ENCODE data around the gene ADAMTS2. TPM values are rescaled to one million over a fixed set of nuclear protein-coding genes. Genes with fewer than 3 reads are reported as not detected.
"Not testable (repeated sequence)": the region's sequence is repeated elsewhere in the genome, so short reads cannot be mapped to it uniquely, and the experiment has no call there.

Gene ADAMTS2
- total RNA-seq, 1 donor from 2014 or later: 18.9 TPM

DNA sequence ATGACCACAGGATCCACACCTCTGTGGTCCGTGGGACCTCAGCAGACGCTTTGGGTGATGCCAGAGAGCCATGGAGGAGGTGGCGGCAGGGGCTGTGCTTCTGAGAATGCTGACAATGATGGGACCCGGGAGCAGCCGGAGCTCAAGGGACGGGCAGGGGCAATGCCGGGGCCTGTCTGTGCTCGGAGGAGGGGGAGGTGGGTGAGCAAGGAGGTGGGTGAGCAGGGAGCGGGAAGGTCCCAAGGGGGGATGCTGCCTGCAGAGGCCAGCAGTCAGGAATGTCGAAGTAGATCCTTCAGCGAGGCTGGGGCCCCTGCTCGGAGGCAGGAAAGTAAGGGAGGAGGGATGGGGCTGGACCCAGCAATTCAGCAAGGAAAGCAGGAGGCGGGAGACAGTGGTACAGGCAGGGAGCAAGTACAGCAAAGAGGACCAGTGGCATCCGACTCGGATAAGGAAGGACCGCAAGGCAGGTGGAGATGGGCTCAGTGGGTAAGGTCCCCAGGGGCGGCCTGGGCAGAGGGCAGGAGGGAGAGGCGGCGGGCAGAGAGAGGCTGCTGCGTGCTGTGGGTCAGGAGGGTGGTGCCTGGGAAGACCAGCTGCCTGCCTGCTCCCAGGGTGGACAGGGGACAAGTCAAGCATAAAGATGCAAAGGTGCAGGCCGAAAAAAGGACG, 49.0 kb downstream of the ADAMTS2 start:
- DNase-seq (ENCODE audit: low spot score): no peak

DNA sequence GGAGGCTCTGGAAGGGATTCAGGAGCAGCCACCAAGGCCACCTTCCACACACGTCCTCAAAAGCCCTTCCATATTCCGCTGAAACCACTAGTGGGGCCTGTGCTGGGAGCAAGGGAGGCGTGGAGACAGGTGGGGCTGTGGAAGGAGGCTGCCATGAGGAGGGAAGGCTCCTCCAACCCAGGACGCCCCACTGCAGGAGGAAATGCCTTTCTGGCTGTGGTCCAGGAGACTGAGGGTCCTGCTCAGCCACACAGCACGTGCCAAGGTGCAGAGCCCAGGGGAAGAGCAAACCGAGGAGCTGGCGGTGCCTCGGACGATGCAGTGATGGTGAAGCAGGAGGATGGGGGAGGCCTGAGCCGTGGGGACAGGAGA, 49.5 kb downstream of the ADAMTS2 start:
- DNase-seq (ENCODE audit: low spot score): no peak

DNA sequence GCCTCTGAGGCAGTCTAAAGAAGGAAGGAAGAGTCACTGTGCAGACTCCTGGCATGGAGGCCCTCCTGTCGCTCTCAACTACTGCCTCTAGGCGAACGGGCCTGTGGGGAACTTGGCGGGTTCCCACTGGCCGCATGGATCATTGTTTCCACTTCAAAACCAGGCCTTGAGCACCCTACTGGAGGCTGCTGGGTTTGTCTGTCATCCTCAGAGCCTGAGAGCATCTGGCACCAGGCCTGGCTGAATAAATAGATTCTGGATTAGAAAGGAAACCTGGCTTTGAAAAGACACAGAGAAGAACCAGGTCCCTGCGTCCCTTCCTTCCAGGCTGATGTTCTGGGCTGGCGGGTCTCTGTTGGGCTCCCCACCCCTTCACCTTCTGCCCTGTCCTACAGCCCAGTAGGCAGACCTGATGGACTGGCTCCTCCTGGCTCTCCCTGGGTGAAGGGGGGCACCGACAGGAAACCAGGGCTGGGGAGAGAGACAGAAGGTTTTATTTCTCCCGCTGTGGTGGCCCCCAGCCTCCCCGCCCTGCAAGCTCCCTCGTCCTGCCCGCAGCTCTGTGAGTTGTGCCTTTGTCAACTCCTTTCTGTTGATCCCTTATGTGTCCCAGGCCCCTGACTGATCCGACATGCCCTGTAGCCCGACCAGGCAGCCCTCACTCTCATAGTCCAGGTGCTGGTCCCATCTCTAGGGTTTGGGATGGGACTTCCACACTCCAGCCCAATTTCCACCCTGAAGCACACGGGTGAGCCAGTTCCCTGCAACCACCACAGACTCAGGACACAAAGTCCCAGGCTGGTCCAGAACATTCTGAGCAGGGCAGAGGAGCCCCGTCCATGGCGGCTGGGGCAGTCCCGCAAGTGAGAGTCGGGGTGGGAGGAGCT, 50.1 kb downstream of the ADAMTS2 start:
- no peak for DNase-seq (ENCODE audit: low spot score)

DNA sequence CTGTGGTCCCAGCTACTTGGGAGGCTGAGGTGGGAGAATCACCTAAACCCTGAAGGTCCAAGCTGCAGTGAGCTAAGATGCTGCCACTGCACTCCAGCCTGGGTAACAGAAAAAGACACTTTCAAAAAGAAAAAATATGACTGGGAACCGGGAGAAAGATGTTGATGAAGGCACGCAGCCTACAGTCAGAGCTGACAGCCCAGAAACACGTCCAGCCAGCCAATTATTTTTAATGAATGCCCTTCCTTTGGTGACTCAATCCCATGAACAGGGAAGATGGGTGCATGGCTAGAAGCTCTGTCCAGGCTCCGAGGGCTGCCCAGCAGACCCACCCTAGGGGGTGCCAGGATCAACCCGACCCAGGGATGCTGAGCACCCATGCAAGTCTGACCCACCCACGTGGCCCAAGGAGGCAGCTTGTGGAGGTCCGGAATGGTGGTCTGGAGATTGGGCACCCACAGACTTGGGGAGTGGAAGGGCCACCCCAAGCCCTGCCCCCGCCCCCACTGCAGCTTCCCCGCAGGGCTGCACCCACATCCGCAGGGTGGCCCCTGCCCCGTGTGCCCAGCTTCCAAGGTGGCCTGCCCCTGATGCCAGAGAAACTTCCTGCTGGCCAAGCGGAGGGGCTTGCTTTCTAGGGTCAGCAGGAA, 51.0 kb downstream of the ADAMTS2 start:
- no peak for DNase-seq (ENCODE audit: low spot score)

DNA sequence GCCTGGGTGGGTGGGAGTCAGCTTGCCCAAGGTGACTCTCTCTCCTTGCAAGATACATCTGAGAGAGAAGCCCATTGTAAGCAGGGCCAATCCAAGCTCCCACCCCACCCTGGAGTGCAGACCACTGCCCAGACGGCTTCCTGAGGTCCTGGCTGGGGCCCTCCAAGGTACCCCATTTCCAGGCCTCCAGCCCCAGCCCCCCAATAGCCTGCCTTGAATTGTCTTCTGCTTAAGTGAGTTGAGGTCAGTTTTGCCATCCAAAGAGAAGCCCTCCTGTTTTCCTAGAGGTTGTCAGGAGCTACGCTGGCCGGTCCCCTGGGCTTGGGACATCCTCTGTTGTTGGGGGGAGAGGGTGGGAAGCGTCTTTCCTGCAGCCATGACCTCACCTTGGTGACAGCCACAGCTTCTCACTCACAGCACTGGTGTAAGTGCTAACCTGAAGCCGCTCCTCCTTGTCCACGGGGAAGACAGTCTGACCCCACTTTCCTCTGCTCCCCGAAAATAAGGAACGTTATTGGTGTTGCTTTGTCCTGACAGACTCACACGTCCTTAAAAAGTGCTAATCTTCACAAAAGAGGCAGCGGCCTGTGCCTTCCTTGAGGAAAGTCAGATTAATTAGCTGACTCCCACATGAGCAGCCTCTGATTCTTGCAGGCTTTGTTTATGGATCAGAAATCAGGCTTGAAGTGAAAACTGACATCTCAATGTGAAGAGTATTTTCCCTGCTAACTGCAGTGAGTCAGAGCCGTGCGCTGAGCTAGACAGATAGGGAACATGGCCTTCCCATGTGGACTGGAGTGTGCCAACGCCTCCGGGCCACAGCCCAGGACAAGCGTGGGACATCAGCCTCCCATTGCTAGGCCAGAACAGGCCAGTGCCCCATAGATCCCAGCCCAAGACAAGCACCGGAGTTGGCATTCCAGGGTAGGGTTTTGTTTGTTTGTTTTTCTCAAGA, 52.3 kb downstream of the ADAMTS2 start:
- no peak for DNase-seq (ENCODE audit: low spot score)

DNA sequence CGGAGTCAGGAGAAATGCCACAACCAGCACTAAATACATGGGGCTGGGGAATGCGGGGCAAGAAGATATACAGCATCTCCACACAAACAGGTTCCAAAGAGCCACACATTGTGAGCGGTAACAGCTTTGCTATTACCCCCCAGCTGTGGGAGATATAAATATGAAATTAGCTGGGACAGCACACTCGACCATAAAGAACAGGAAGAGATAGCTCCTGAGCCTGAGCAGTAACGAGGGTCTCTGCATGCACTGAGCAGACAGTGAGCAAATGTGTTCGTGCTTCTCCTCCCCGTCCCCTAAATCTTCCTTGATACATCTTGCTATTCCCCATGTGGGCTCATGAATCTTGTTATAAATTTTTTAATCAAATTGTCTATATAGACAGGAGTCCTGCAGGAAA, 53.1 kb downstream of the ADAMTS2 start:
- DNase-seq (ENCODE audit: low spot score): no peak

DNA sequence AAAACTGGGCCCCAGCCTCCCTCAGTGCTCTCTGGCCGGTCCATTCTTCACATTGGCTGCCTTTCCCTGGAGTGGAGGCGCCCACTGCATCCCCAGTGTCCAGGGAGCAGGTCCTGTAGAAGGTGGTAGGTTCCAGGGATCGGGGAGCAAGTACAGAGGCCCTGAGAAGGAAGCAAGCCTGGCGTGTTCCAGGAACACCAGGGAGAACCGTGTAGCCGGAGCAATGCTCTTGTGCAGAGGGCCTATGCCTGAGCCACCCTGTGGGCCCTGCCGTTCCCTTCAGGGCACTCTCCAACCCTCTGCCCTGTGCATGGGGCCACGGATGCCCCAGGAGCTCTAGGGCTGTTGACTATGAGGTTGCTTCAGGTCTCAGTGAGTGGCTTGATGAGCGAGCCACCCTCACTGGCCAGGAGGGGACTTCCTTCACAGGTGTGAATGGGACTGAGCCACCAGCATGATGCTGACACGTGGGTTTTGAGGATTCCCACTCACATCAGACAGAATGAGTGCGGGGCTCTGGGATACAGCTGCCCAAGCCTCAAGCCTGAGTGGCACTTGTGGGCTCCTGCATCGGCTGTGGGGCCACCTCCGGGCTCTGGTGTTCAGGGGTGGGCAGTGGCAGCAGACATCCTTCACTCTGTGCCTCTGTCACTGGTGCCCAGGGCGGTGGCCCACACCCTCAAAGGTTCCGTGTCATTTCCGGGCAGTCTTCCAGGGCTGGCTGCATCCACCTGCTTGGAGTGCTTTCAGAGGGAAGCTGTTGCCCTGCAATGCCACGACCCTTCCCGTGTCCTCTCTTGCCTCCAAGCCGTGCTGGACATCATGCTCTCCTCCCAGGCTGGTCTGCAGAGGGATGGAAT, 54.4 kb downstream of the ADAMTS2 start:
- no peak for DNase-seq (ENCODE audit: low spot score)

DNA sequence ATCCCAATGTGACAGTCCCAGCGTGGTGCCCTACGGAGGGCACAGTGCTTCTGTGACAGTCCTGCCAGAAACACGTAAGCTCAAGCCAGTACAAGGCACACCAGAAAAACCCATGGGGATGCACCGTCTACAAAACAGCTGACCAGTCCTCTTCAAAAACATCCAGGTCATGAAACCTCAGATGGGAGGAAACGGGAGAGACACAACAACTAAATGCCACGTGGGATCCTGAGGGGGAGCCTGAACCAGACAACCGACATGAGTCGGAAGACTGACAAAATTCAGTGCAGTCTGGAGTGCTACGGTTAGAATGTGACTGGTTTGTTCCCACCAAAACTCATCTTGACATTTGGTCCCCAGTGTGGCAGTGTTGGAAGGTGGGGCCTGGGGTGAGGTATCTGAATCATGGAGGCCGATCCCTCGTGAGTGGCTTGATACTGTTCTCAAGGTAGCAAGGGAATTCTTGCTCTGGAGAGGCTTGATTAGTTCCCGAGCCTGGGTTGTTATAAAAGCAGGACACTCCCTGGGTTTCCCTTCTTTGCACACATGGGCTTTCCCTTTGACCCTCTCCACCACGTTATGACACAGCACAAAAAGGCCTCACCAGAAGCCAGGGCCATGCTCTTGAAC, 55.4 kb downstream of the ADAMTS2 start:
- no peak for DNase-seq (ENCODE audit: low spot score)

DNA sequence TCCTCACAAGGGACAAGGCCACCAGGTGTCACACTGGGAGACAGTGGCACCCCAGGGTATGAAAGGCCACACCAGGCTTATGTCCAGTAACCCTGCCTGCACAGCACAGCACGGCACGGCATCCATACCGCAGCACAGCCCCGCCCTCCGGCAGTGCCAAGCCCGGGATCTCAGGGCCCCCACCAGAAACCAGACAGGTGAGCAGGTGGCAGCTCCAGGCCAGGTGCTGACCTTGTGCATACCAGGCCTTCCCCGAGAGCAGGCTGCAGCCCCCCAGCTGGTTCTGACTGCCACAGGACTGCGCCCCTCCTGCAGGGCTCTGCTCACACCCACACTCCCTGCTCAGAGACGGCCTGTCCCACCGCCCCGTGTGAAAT, 56.5 kb downstream of the ADAMTS2 start:
- DNase-seq (ENCODE audit: low spot score): no peak

GRCh38 chr5:179288101-179288808, 57.0 kb downstream of the ADAMTS2 start:
- no peak for DNase-seq (ENCODE audit: low spot score)

GRCh38 chr5:179287631-179288030, 57.6 kb downstream of the ADAMTS2 start:
- DNase-seq (ENCODE audit: low spot score): no peak

- no peak for DNase-seq (ENCODE audit: low spot score)
Observed at GRCh38 chr5:179287071-179287470, 58.2 kb downstream of the ADAMTS2 start.

DNA sequence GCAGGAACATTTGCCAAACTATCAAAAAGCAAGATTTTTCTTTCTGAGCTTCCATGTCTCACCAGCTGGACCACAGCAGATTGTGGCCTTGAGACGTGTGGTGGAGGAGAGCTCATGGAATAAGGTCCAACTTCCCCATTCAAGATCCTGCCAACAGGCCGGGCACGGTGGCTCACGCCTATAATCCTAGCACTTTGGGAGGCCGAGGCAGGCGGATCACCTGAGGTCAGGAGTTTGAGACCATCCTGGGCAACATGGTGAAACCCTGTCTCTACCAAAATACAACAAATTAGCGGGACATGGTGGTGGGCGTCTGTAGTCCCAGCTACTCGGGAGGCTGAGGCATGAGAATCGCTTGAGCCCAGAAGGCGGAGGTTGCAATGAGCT, 59.5 kb downstream of the ADAMTS2 start:
- DNase-seq (ENCODE audit: low spot score): not testable (repeated sequence)

- no peak for DNase-seq (ENCODE audit: low spot score)
Observed at GRCh38 chr5:179284751-179285631, 60.3 kb downstream of the ADAMTS2 start.

DNA sequence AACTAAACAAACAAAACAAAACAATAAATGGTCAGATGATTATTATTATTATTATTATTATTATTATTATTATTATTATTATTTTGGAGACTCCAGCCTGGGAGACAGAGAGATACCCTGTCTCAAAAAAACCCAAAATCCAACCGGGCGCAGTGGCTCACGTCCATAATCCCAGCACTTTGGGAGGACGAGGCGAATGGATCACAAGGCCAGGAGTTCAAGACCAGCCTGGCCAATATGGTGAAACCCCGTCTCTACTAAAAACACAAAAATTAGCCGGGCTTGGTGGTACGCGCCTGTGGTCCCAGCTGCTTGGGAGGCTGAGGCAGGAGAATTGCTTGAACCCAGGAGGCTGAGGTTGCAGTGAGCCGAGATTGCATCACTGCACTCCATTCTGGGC, 61.4 kb downstream of the ADAMTS2 start:
- not testable (repeated sequence) for DNase-seq (ENCODE audit: low spot score)

DNA sequence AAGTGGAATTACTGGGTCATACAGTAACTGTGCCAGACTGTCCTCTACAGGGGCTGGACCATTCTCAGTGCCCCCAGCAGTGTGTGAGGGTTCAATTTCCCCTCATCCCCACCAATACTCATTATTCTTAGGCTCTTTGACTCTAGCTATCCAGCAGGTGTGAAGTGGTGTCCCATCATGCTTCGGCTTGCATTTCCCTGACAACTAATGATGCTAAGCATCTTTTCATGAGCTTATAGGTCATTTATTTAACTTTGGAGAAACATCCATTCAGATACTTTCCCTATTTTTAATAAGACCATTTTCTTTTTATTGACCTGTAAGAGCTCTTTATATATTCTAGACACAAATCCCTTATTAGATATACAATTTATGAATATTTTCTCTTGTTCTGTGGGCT, 63.6 kb downstream of the ADAMTS2 start:
- no peak for DNase-seq (ENCODE audit: low spot score)

DNA sequence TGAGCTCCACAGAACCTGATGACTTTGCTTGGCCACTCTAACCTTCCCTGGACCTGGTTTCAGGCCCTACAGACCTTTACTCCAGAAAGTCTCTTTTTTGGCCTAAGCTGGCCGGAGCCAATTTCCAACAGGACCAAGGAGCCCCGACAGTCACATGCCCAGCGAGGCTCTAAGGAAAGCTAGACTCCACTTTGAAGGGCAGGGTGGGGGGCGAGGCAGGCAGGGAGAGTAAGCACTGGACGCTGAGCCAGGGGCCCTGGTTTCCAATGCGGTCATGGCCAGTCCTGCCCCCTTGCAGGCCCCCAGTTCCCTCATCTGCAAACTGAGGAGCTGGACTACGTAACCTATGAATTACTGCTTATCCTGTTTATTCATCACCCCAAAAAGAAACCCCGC, 65.2 kb downstream of the ADAMTS2 start:
- no peak for DNase-seq (ENCODE audit: low spot score)

DNA sequence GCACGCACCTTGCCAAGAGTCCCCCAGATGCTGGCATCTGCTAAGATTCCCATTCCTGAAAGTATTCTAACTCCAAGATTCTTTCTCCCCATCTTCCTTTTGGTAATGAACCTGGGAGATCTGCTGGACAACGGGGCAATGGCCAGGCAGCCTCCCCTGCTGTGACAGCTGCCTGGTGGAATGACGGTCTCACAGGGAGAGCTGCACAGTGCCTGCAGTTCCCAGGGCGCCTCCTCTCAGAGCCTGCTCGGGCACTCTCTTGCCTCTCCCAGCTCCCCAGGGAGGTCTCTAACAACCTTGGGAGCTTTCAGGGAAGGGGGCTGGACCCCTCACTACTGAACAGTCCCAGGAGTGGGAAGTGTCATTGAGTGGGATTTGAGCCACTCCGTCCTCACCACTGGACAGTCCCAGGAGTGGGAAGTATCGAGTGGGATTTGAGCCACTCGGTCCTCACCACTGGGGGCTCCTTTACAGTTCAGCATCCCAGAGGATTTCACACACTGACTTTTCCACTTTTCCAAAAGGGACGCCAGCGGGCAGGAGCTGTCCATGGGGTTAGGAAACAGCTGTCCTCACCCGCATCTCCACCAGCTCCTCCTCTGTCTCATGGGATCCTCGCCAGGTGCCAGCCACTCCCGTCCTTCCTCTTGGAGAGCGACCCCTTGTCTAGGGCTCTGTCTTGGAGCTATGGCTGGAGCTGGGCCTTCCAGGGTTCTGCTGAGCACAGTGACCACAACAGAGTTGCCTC, 65.7 kb downstream of the ADAMTS2 start:
- no peak for DNase-seq (ENCODE audit: low spot score)

All from mucosa of gallbladder (tissue), 1 donor.